ENCODE results near the gene RNF225.
"Not testable (repeated sequence)": the region's sequence is repeated elsewhere in the genome, so short reads cannot be mapped to it uniquely, and the experiment has no call there.

The RNF225 gene

GRCh38 chr19:58409010-58409790, 13.7 kb downstream of the RNF225 start:
- DNase-seq, result no peak

- DNase-seq, result no peak
These were observed 21.1 kb downstream of the RNF225 start for GRCh38 chr19:58416604-58417003.

- no peak for DNase-seq
These were observed 21.6 kb downstream of the RNF225 start for GRCh38 chr19:58417071-58417470.

GRCh38 chr19:58428617-58429016, 33.2 kb downstream of the RNF225 start:
- DNase-seq, result no peak

GRCh38 chr19:58429745-58430144, 34.3 kb downstream of the RNF225 start:
- DNase-seq, result no peak

GRCh38 chr19:58434217-58434616, 38.8 kb downstream of the RNF225 start:
- DNase-seq, result no peak

- DNase-seq, result peak; percentile 99
These were observed 44.4 kb downstream of the RNF225 start, which contains the start of gene ZNF132 for GRCh38 chr19:58439576-58440554. Gene ZNF132 (minus strand): TSS chr19:58440153. CDS start chr19:58439821, 332 bp downstream.

GRCh38 chr19:58440556-58440955, 45.1 kb downstream of the RNF225 start:
- no peak for DNase-seq

- not testable (repeated sequence) for DNase-seq
These were observed 47.5 kb downstream of the RNF225 start for GRCh38 chr19:58442986-58443385.

All from NCI-H1436 treated with DMSO at 0.1 percent for 48 hours (cell line).